Body of pancreas (tissue), 4 donors: ENCODE data around the gene DCT. TPM values are rescaled to one million over a fixed set of nuclear protein-coding genes. Genes with fewer than 3 reads are reported as not detected.

Source experiments
- ATAC-seq: fragments of 150-250 bp; one replicate; pipeline ENCODE4 v1.9.1; 2016
- DNase-seq, 4 donors: peaks; one replicate each; pipeline ENCODE4 v3.0.0-alpha.2; 2019
- H3K27ac ChIP-seq, 4 donors: fragments of 200-600 bp; sonication (generic); 1 replicate in 3 of 4; 2 replicates in 1 of 4; pipeline versions ENCODE4 v1.5.1 to v1.6.1; 2016 to 2019; ENCODE audit warnings: mild to moderate bottlenecking in 1 of 4, mixed read lengths in 1 of 4, moderate library complexity in 1 of 4
- H3K27me3 ChIP-seq, 2 donors: fragments of 200-600 bp; sonication (generic); one replicate each; pipeline ENCODE4 v1.6.0; 2016; ENCODE audit warnings: mild to moderate bottlenecking in 1 of 2
- H3K36me3 ChIP-seq, 2 donors: fragments of 200-600 bp; sonication (generic); replicated peaks in 1 of 2; 2 replicates each; pipeline ENCODE4 v1.5.1; 2016; ENCODE audit warnings: low read depth in 2 of 2; ENCODE audit not compliant: insufficient read depth in 1 of 2
- H3K4me1 ChIP-seq: fragments of 200-600 bp; sonication (generic); one replicate; pipeline ENCODE4 v1.6.0; 2016
- H3K4me3 ChIP-seq, 2 donors: fragments of 200-600 bp; sonication (generic); 1 replicate in 1 of 2; 2 replicates in 1 of 2; pipeline ENCODE4 v1.5.1; 2016 to 2019
- H3K9me3 ChIP-seq, 3 donors: fragments of 200-600 bp; sonication (generic); 1 replicate in 2 of 3; 2 replicates in 1 of 3; pipeline ENCODE4 v1.5.1; 2016
- POLR2A ChIP-seq, 3 donors: fragments of 450-650 bp; IDR thresholded peaks; one replicate each; pipeline ENCODE4 v1.6.1; 2016; ENCODE audit warnings: antibody characterized with exemption in 3 of 3, mild to moderate bottlenecking in 2 of 3
- WGBS, 2 donors: methylation state at CpG; one replicate each; pipeline ENCODE4 v1.1.5; 2017; 5-methylcytosine and 5-hydroxymethylcytosine counted together
- intact Hi-C: fragments of 100-400 bp; cut with DNase I; formaldehyde crosslinking; loops from one replicate; pipeline ENCODE4 v1.15.1; 2023
- total RNA-seq, 2 donors: library from RNA; depleted of rRNA; stranded (reverse); fragments of >200 nt; gene quantifications; one replicate each; pipeline ENCODE4 v1.1.0, GENCODE V29; 2016
- TF ChIP-seq, protein P1 (sequence below), 7 experiments: fragments of 450-650 bp in 4 of 7; fragments of 200-600 bp in 3 of 7; sonication (generic) in 3 of 7; IDR thresholded peaks; one replicate each; pipeline ENCODE4 v1.5.1; 2016 to 2019; ENCODE audit warnings: antibody characterized with exemption in 7 of 7

DCT gene
- total RNA-seq, 2 donors from 2014 or later: 0.33 to 0.78 TPM

DNA sequence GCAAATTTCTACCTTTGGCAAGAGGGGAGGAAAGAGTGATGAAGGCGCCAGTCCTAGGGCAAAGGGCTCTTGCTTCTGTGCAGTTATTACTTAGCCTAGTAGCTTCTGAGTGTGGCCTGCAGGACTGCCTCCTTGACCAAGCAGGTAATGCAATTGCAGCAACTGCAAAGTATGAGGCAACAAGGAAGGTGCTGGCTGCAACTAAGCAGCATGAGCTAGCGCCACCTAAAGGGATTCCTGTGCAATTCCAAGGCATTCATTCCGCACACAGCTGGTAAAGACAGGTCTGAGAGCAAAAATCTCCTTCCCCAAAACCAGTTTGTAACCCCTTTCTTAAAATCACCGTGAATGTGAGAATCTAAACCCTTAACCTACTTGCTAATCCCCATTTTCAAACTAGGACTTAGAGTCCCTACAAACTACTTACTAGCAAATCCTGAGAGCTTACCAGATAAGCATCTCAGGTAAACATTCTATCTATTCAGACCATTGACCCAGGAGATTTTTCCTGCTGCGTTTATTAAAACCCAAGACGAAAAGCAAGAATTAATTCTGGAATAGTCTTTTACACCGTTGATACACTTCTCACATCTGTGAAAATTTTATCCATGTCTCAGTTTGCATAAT lies 62.9 kb downstream of the DCT start:
- peak in 2 of 4 donors; percentile 6 to 8 for DNase-seq
- 50 to 54% methylated on average over 7 of the region's 7 CpGs for WGBS, 2 donors
- peak; percentile 18 for ATAC-seq

DNA sequence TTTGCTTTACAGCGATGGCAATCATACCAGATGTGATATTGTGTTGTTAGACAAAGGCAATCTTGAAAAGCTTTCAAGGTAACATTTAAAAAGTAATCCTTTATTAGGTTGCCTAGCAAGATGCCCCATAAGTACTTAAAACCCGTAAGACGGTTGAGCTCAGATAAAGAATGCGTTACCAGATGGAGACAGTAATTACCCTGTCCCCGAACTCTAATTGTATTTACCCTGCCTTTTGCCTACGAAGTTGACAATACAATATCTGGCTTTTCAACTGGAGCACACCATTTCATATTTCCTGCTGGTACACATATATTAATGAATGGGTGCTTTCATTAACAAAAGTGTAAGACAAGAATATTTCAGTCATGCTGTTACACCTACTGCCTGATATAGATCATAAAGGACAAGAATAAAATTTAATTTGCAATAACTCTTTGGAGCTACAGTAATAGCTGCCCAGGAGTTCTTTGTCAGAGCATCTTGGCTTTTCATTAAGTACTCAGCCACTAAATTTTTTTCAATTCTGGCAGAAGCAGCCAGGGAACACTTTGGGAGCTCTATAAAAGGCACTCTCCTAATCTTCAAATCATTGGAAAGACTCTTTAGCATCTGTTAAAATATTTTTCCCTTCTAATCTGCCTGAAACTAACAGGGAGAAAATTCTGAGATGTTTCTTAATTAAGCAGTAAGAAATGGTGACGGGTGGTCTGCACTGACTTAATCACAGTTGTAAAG lies 63.8 kb downstream of the DCT start:
- Histone ChIP-seq H3K36me3 (no peaks in the 10 kb centered on the region), H3K27me3 (no peaks in the 10 kb centered on the region), H3K27ac (no peak overlapping the region), H3K4me3 (no peak overlapping the region), H3K4me1 (no peaks in the 10 kb centered on the region), H3K9me3 (no peaks in the 10 kb centered on the region)
- TF ChIP-seq, protein P1, sequence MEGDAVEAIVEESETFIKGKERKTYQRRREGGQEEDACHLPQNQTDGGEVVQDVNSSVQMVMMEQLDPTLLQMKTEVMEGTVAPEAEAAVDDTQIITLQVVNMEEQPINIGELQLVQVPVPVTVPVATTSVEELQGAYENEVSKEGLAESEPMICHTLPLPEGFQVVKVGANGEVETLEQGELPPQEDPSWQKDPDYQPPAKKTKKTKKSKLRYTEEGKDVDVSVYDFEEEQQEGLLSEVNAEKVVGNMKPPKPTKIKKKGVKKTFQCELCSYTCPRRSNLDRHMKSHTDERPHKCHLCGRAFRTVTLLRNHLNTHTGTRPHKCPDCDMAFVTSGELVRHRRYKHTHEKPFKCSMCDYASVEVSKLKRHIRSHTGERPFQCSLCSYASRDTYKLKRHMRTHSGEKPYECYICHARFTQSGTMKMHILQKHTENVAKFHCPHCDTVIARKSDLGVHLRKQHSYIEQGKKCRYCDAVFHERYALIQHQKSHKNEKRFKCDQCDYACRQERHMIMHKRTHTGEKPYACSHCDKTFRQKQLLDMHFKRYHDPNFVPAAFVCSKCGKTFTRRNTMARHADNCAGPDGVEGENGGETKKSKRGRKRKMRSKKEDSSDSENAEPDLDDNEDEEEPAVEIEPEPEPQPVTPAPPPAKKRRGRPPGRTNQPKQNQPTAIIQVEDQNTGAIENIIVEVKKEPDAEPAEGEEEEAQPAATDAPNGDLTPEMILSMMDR (IDR thresholded peaks at IDR 0.05): no peak
- ATAC-seq: no peak
- 21 to 52% methylated on average over 7 of the region's 7 CpGs for WGBS, 2 donors
- intact Hi-C loops: no loop called here
- DNase-seq: no peak

More for the DNA sequence above, 62.9 kb downstream of the DCT start:
- H3K9me3 ChIP-seq: no peaks in the 10 kb centered on the region
- intact Hi-C loops: no loop called here
- H3K4me1 ChIP-seq: no peaks in the 10 kb centered on the region
- no peak overlapping the region for H3K4me3 ChIP-seq
- no peak overlapping the region for H3K27ac ChIP-seq
- no peaks in the 10 kb centered on the region for H3K36me3 ChIP-seq
- TF ChIP-seq POLR2A (IDR thresholded peaks at IDR 0.05): no peak
- TF ChIP-seq, protein P1 (IDR thresholded peaks at IDR 0.05): peak in 4 of 7 experiments; percentile 16 to 33 (median 22)
- no peaks in the 10 kb centered on the region for H3K27me3 ChIP-seq

DNA sequence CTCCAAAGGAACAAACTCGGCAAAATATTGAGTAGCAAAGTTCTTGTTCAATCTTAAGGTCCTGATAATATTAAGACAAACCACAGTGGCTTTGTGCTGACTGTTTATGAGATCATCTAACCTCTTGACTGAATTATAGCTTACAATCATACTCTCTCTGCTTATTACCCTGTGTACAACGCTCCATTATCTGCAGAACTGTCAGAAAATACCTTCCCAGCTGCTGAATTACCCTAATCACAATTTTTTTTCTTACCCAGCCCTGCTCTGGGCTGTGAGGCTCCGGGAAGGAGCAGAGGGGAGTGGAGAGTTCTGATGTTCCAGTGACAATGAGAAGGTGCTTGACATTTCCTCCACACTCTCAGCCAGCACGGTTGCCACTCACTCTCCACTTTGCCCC lies 64.8 kb downstream of the DCT start:
- Histone ChIP-seq H3K27me3 (no peaks in the 10 kb centered on the region), H3K36me3 (no peaks in the 10 kb centered on the region), H3K4me1 (no peaks in the 10 kb centered on the region), H3K9me3 (no peaks in the 10 kb centered on the region), H3K4me3 (no peak overlapping the region), H3K27ac (no peak overlapping the region)
- ATAC-seq (no peak), DNase-seq (no peak)
- WGBS, 2 donors: 13 to 21% methylated on average over 4 of the region's 4 CpGs
- intact Hi-C loops: no loop called here
- TF ChIP-seq, protein P1 (IDR thresholded peaks at IDR 0.05): no peak
- no peak for TF ChIP-seq POLR2A (IDR thresholded peaks at IDR 0.05)

DNA sequence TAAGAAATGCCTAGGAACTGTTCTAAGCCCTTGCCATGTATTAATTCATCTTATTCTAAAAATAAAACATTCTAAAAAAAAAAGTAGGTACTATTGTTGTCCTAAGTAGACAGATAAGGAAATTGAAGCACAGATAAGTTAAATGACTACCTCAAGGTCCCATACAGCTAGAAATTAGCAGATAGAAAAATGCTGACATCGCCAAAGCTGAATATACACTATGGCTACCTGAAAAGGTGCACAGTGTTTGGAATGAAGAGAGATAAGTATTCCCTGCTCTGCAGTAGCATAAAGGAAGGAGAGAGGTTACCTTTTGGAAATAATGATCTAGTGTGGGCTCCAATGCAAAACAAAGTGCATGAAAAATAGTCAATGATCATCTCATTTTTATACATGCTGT lies 65.3 kb downstream of the DCT start:
- no peaks in the 10 kb centered on the region for H3K27me3 ChIP-seq
- no peak for ATAC-seq
- WGBS, 2 donors: 50 to 59% methylated on average over 1 of the region's 1 CpG

More for the DNA sequence above, 65.3 kb downstream of the DCT start:
- no peak overlapping the region for H3K4me3 ChIP-seq
- no peak for TF ChIP-seq POLR2A (IDR thresholded peaks at IDR 0.05)
- TF ChIP-seq, protein P1 (IDR thresholded peaks at IDR 0.05): no peak
- no peak overlapping the region for H3K27ac ChIP-seq
- intact Hi-C loops: no loop called here
- H3K9me3 ChIP-seq: no peaks in the 10 kb centered on the region
- no peaks in the 10 kb centered on the region for H3K4me1 ChIP-seq
- DNase-seq: no peak
- H3K36me3 ChIP-seq: no peaks in the 10 kb centered on the region
